HG02610 (cell line): ENCODE results near the gene KLHL33.

ENCODE experiments used
- ATAC-seq: cut with Tn5 transposase; IDR thresholded peaks from one replicate; pipeline ENCODE4 v1.9.1; 2021; ENCODE audit warnings: mild to moderate bottlenecking, moderate library complexity; ENCODE audit not compliant: unreplicated experiment

Gene KLHL33, protein sequence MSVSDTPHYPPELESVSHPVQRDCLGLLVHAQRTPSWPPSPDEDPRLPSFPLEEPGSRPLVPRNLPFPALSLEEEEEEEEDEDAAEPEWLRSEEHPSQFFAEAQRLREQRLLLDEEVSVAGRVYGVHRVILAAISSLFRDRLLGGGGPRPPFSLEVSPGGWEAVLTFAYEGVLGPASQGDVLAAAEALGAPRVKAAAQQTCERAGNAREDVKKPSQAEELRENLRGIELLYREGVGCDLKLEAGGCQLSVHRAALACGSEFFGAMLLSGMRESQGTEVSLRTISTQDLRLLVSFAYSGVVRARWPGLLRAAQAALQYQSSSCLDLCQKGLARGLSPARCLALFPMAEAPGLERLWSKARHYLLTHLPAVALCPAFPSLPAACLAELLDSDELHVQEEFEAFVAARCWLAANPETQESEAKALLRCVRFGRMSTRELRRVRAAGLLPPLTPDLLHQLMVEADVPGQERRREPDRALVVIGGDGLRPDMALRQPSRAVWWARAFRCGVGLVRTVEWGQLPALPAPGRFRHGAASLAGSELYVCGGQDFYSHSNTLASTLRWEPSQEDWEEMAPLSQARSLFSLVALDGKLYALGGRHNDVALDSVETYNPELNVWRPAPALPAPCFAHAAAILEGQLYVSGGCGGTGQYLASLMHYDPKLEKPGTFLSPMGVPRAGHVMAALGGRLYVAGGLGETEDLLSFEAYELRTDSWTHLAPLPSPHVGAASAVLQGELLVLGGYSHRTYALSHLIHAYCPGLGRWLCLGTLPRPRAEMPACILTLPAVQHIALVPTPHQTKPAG

DNA sequence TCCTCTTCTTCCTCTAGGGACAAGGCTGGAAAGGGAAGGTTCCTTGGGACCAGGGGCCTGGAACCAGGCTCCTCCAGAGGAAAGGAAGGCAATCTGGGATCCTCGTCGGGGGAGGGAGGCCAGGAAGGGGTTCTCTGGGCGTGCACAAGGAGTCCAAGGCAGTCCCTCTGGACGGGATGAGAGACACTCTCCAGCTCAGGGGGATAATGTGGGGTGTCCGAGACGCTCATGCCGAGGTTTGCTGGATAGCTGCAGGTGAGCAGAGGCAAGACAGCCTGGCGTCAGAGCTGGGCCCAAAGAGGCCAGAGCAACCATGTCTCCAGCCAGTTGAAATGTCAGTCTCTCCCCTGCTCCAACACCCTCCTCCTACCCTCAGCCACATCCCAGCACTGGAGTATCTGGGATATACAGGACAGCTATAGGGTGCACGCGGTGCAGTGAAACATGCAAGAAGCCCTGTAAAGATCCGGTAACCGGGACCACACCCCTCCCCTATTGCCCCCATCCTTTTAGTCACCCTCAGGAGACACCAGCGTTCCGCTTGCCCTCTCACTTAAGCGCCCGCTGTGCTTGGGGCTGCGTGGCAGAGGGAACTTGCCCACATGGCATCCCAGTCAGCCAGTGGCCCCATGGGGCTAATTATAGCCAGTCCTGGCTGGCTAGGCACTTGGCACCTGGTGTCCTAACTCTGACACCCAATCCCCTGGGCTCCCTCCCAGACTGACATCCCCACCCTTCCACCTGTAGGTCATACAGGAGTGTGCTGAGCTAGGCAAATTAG, at the start of gene KLHL33:
Gene KLHL33, minus strand, starts transcription at position 585 of the 781 bp plus-strand sequence. Its CDS starts 355 bp downstream, at position 230.
- ATAC-seq = no peak

GRCh38 chr14:20482382-20482781, 46.4 kb upstream of the KLHL33 start:
- ATAC-seq = no peak

- no peak for ATAC-seq
Measured at GRCh38 chr14:20478894-20479293, 42.9 kb upstream of the KLHL33 start.

DNA sequence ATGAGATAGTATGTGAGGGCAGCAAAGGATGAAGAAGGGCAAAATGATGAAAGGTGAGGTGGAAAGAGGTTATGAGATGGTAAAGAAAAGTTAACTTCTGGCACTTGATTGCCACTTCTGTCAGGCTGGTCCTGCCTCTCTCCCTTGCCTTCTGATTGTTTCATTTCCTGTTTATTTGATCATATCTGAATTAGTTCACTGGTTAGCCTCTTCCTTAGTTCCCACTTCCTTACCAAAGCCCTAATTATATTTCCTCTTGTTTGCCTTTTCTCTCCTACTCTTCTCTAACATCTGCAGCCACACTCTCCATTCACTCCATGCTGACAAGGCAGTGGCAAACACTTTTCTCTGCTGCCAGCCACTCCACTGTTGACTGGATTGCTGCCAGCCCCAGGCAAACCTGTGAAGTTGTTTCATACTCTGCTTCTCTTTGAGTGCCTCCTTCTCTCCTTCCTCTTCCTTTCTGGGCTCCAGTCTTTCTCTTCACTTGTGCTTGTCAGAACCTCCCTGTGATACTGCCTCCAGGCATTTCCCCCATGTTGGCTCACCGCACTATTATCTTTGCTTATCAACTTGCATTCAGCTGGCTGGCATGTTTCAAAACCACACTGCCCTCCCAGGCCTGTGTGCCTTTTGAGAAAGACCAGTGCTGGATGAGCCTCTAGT, 41.4 kb upstream of the KLHL33 start:
- no peak for ATAC-seq

GRCh38 chr14:20476776-20477175, 40.8 kb upstream of the KLHL33 start:
- no peak for ATAC-seq

- no peak for ATAC-seq
Measured at GRCh38 chr14:20472536-20473169, 36.7 kb upstream of the KLHL33 start.

DNA sequence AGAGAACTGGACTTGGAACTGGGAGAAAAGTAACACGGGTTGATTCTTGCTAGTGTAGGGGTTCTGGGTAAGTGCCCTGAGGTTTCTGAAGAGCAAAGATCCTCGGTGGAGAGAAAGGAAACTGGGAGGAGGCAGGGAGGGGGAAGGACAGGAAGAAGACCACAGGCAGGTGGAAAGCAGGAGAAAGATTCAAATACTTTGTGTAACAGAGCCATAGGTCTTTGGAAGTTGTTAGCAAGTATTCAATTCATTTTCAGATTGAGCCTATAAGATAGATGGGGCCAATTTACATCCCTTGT, 34.6 kb upstream of the KLHL33 start:
- ATAC-seq = no peak

DNA sequence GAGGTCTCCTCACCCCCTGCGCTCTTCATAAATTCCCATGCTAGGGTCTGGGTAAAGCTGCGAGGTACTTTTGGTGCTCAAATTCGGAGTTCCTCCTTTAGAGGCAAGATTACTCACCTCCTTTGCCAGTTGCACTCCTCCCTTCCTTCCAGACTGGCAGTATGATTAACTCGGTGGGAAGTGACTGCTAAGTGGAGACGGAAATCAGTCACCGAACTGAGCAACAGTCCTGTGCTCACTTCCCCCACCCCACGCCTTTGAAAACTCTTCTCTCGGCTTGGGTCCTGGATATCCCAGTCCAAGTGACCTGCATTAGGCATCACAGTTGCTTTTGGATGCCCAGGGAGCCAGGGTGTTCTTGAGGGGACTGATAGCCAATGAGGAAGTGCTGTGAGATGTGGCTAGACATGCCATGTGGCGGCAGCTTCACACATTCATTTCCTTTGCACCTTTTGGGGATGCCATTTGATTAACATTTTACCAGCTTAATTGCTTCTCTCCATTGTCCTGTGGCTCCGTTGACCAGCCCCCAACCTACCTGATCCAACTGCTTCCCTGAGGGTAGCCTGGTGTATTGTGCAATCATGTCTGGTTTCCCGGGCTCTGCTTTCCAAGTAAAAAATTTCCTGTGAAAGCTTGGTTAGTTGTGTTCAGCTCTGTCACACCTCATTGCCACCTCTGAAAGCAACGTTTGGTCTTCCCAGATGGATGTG, 34.1 kb upstream of the KLHL33 start:
- peak; percentile 53 for ATAC-seq

- peak; percentile 94 for ATAC-seq
Measured at GRCh38 chr14:20469242-20469889, 33.4 kb upstream of the KLHL33 start, which contains the start of gene PNP. Gene PNP (plus strand): TSS chr14:20469406. CDS start chr14:20469525, 119 bp downstream.

GRCh38 chr14:20468764-20469241, 32.8 kb upstream of the KLHL33 start:
- no peak for ATAC-seq

- peak; percentile 94 for ATAC-seq
Measured at GRCh38 chr14:20461225-20462141, 25.5 kb upstream of the KLHL33 start, which contains the start of gene PIP4P1. Gene PIP4P1 (minus strand): TSS chr14:20461434. CDS start chr14:20461325, 109 bp downstream.

DNA sequence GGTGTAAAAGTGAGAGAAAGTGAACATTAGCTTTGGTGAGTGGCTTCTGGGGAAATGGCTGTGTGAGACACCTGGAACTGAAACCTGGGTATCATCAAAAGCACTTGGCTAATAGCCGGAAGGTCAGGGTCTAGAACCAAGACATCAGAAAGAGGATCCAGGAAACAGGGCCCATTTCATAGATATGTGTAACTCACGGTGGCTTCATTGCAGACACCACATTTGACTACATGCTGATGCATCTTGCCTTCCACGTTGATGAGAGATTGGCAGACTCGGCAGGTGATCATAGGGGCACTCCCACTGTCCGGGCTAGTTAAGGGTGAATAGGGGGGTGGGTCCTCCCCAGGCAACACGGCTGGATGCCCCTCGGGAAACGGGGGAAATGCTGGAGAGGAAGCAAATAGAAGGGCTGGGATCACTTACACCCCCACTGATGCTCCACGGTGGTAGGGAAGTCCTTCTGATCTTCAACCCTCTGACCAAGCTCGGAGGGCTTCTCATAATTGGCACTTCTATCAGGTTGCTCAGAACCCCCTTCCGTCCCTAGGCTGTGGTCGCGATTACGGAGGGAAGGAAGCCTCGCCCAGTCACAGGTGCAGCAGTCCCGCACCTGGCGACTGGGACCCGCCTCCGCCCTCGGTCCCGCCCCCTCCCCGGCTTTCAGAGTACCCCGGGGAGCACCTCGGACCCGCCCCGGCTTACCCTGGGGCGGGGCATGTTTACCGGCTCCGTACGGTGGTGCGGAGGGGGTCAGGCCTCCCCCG, 24.7 kb upstream of the KLHL33 start:
- no peak for ATAC-seq

- ATAC-seq = no peak
Measured at GRCh38 chr14:20458031-20458789, 22.2 kb upstream of the KLHL33 start.

- no peak for ATAC-seq
Measured at GRCh38 chr14:20456971-20457370, 21.0 kb upstream of the KLHL33 start.

GRCh38 chr14:20455355-20456300, 19.7 kb upstream of the KLHL33 start:
- ATAC-seq = peak; percentile 44
